ENCODE results near the gene GPR107. TPM values are rescaled to one million over a fixed set of nuclear protein-coding genes. Genes with fewer than 3 reads are reported as not detected.
"Not testable (repeated sequence)": the region's sequence is repeated elsewhere in the genome, so short reads cannot be mapped to it uniquely, and the experiment has no call there.

GPR107 gene
- total RNA-seq, 1 donor from 2014 or later = 43.8 TPM

GRCh38 chr9:130013326-130013725, 40.4 kb upstream of the GPR107 start:
- H3K27ac Mint-ChIP-seq (ENCODE audit: unreplicated experiment) = no peak overlapping the region
- no peaks in the 10 kb centered on the region for H3K27me3 Mint-ChIP-seq (ENCODE audit: low read depth)
- H3K4me3 Mint-ChIP-seq = no peak overlapping the region
- DNase-seq (ENCODE audit: low read depth, low spot score) = no peak
- TF ChIP-seq CTCF (conservative IDR thresholded peaks at IDR 0.05) = no peak
- peaks cover 3% of the 10 kb centered on the region for H3K9me3 Mint-ChIP-seq
- peaks cover 3% of the 10 kb centered on the region for H3K4me1 Mint-ChIP-seq
- peaks cover 8% of the 10 kb centered on the region for H3K36me3 Mint-ChIP-seq (ENCODE audit: low read depth)

- TF ChIP-seq CTCF (conservative IDR thresholded peaks at IDR 0.05) = no peak
- Mint-ChIP-seq H3K4me1 (peaks cover 3% of the 10 kb centered on the region), H3K27ac (ENCODE audit: unreplicated experiment) (no peak overlapping the region), H3K4me3 (no peak overlapping the region), H3K9me3 (peaks cover 3% of the 10 kb centered on the region), H3K36me3 (ENCODE audit: low read depth) (peaks cover 11% of the 10 kb centered on the region), H3K27me3 (ENCODE audit: low read depth) (no peaks in the 10 kb centered on the region)
- DNase-seq (ENCODE audit: low read depth, low spot score) = no peak
Observed at GRCh38 chr9:130015353-130016019, 38.2 kb upstream of the GPR107 start.

GRCh38 chr9:130017076-130017475, 36.6 kb upstream of the GPR107 start:
- no peak for TF ChIP-seq CTCF (conservative IDR thresholded peaks at IDR 0.05)
- Mint-ChIP-seq H3K27me3 (ENCODE audit: low read depth) (no peaks in the 10 kb centered on the region), H3K27ac (ENCODE audit: unreplicated experiment) (no peak overlapping the region), H3K9me3 (peaks cover 3% of the 10 kb centered on the region), H3K4me3 (no peak overlapping the region), H3K36me3 (ENCODE audit: low read depth) (peaks cover 7% of the 10 kb centered on the region), H3K4me1 (peaks cover 3% of the 10 kb centered on the region)
- no peak for DNase-seq (ENCODE audit: low read depth, low spot score)

GRCh38 chr9:130017510-130017909, 36.2 kb upstream of the GPR107 start:
- H3K27ac Mint-ChIP-seq (ENCODE audit: unreplicated experiment); DNase-seq (ENCODE audit: low read depth, low spot score); H3K36me3 Mint-ChIP-seq (ENCODE audit: low read depth); H3K9me3 Mint-ChIP-seq; H3K4me1 Mint-ChIP-seq; H3K27me3 Mint-ChIP-seq (ENCODE audit: low read depth); H3K4me3 Mint-ChIP-seq: not testable (repeated sequence)

- no peak for DNase-seq (ENCODE audit: low read depth, low spot score)
- H3K36me3 Mint-ChIP-seq (ENCODE audit: low read depth) = peaks cover 7% of the 10 kb centered on the region
- H3K27ac Mint-ChIP-seq (ENCODE audit: unreplicated experiment) = no peak overlapping the region
- H3K9me3 Mint-ChIP-seq = peaks cover 3% of the 10 kb centered on the region
- TF ChIP-seq CTCF (conservative IDR thresholded peaks at IDR 0.05) = no peak
- no peak overlapping the region for H3K4me3 Mint-ChIP-seq
- H3K27me3 Mint-ChIP-seq (ENCODE audit: low read depth) = no peaks in the 10 kb centered on the region
- peaks cover 3% of the 10 kb centered on the region for H3K4me1 Mint-ChIP-seq
Observed at GRCh38 chr9:130018265-130018664, 35.4 kb upstream of the GPR107 start.

GRCh38 chr9:130020618-130021017, 33.1 kb upstream of the GPR107 start:
- TF ChIP-seq CTCF (conservative IDR thresholded peaks at IDR 0.05) = no peak
- Mint-ChIP-seq H3K4me1 (peaks cover 7% of the 10 kb centered on the region), H3K36me3 (ENCODE audit: low read depth) (peaks cover 7% of the 10 kb centered on the region), H3K4me3 (no peak overlapping the region), H3K27ac (ENCODE audit: unreplicated experiment) (no peak overlapping the region), H3K9me3 (peaks cover 3% of the 10 kb centered on the region), H3K27me3 (ENCODE audit: low read depth) (no peaks in the 10 kb centered on the region)
- no peak for DNase-seq (ENCODE audit: low read depth, low spot score)
